Fibroblast of upper back skin (primary cell): ENCODE data around the gene NAA15.
A peak's percentile ranks its signal among the peaks of the same experiment; 100 is the strongest.
"Not testable (repeated sequence)": the region's sequence is repeated elsewhere in the genome, so short reads cannot be mapped to it uniquely, and the experiment has no call there.

Experiments
- DNase-seq: peaks from one replicate; pipeline ENCODE4 v3.0.0-alpha.2; 2013

NAA15 gene

DNA sequence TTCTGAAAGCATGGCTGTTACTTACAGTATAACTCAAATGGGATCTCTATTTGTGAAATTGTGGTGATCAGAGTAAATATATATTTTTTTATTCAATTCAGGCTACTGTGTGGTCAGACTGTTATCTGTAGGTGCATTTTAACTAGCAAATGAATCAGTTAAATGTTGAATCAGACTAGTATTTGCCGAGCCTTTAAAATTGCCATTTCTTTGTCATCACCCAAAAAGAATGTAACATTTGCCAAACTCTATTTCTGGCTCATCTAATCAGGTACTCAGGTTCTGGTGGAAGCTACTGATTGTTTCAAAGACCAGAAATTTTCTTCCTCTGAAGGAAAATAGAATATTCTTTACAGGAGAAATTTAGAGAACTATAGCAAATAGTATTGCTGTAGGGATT is 1.8 kb upstream of the NAA15 start:
- DNase-seq: peak; percentile 32

DNA sequence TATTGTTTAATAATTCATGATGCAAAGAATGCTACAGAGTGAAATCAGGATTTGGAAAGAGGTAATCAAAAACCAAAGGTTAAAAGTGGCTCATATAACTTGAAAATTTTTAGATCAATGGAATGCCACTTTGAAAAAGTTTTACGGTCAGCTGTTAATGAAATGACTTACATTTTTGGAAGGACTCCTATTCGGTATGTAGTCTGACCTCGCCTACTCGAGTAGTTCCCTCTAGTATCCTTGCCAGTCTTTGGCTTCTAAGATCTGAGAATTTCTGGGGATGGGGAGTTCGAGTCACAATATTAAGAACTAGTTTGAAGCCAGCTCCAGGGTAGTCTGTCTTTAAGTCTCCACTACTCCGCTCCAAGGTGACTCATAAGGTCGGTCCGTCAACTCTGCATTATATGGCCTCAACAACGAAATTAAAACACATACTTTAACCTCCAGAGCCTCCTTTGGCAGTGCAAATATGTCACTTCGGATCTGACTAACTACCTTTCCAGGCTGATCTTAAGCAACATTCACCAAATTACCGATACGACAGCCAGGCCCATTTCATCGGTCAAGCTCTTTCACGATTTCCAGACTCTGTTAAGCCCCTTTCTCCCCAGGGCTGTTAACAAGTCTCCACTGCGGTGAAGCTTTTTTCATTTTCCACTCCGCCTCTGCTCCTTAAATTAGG is 733 bp upstream of the NAA15 start:
- DNase-seq: peak; percentile 53

DNA sequence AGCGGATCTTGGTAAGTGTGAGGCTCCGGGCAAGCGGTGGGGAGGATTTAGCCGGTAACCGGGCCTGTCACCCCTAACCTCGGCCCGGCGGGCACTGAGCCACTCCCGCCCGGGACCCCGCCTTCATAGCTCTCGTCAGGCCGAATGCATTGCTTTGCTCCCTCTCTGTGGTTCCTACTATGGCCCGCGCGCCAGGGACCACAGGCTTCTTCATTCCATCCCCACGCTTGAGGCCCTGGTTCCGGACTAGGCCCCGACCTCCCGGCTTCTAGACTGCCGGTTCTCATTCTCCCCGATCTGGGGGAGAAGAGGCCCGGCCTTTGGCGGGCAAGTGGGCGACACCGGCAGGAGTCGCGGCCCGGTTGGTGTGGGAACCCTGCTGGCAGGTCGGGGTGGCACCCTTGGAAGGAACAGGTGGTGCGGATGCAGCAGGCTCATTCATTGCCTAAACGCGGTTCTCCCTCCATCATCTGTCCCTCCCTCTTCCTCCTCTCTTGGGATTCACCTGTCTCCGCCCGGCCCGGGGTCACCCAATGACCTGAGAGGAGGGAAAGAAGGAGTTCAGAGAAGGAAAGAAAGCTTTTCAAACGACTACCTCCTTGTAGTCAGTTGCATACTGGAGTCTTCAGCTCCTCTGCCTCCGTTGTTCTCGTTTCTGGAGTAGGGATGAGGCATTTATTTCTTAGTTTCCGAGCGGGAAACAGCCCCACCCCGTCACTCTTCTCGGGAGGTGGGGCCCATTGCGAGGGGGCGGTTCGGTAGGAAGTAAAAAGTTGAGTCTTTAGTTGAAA is 711 bp downstream of the NAA15 start, which contains the start of gene NDUFC1:
TSS of gene NDUFC1 (minus strand) at position 657 of the 791 bp plus-strand sequence. CDS start 6,679 bp downstream, outside the sequence.
- DNase-seq: peak; percentile 33

DNA sequence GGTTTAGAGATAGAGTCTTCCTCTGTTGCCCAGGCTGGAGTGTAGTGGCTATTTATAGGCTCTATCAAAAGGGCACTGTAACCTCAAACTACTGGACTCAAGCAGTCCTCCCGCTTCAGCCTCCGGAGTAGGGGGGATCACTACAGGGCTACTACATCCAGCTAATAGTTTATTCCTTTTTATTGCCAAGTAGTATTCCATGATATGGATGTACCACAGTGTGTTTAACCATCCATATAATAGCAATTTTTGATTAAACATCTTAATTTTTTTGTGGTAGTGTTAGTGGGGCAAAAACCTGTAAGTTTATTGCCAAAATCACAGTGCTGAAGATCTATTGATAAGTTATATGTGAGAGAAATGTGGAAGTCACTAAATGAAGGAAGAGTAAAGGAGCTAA is 3.6 kb downstream of the NAA15 start:
- no peak for DNase-seq

DNA sequence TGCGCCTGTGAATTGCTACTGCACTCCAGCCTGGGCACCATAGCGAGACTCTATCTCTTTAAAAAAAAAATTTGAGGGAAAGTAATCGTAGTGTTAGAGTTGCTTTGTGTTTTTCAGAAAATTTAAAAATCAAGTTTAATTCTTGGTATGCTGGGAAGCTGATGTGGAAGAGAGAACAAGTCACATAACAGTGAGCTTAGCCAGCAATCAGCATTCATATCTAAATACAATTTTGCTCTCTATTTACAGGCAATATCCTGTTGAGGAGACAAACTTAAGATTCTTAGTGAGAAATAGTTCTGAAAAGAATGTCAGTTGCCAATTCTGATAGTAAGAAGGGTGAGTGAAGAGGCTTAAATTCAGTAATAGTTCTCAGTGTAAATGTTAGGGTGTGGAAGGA is 10.6 kb downstream of the NAA15 start:
- no peak for DNase-seq

DNA sequence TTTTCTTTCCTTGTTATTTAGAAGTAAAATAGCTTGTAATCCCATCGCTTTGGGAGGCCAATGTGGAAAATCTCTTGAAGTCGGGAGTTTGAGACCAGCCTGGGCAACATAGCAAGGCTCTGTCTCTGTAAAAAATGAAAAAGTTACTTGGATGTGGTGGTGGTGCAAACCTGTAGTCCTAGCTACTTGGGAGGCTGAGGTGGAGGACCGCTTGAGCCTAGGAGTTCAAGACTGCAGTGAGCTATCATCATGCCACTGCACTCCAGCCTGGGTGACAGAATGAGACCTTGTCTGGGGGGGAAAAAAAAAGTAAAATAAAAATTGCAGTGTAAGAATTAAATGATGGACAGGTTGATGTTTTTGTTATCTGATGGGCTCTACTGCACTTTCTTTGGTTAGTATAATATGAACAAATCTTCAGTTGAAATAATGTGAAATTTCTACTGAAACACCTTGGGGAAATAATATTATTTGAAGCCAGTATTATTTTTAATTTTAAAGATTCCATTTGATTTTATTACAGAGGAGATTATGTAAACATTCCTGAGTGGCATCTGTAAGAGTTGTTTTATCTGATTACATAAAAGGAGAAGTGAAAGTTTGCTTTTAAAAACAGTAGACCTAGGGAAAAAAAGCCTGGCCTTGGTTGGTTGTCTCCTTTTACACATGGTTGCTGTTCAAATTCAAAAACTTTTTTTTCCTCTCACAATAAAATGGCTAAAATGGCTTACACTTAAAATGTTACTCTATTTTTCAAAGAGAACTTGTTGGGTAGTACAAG is 11.4 kb downstream of the NAA15 start:
- DNase-seq: no peak

DNA sequence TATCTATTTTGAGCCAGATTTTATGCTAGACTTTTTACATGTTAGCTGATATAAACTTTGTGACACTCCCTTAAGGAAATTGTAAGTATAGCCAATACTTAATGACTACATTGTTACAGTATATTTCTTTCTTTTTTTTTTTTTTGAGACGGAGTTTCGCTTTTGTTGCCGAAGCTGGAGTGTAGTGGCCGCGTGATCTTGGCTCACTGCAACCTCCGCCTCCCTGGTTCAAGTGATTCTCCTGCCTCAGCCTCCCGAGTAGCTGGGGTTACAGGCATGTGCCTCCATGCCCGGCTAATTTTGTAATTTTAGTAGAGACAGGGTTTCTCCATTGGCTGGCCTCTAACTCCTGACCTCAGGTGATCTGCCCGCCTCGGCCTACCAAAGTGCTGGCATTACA is 12.1 kb downstream of the NAA15 start:
- DNase-seq: not testable (repeated sequence)

DNA sequence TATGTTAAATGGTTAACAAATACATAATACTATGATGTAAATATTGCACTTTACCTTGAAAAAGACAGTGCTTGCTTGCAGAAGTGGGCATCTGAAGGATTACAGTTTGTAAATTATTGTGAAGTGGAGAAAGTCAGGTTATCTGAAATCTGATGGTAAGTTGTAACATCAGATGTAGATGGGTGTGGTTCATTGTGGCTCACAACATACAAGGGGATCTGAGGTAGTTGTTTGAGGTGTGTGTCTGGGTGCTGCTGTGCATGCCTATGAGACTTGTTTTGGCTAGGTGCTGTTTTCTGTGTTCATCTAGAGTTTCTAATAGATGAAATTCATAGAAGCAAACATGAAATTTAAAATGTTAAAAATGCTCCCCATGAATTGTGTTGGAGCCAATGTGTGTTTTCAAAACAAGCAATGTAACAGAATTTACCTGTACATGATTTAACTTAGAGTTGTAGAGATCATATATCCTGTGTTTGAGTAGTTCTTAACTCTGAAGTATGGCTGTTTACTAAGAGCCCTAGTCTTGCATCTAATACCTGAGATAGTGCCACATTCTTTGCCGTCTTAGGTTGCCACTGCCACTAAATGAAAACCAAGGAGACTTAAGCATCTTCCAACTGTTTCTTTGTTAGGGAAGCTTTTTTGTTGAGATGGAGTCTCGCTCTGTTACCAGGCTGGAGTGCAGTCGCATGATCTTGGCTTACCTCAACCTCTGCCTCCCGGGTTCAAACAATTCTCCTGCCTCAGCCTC is 12.9 kb downstream of the NAA15 start:
- no peak for DNase-seq

DNA sequence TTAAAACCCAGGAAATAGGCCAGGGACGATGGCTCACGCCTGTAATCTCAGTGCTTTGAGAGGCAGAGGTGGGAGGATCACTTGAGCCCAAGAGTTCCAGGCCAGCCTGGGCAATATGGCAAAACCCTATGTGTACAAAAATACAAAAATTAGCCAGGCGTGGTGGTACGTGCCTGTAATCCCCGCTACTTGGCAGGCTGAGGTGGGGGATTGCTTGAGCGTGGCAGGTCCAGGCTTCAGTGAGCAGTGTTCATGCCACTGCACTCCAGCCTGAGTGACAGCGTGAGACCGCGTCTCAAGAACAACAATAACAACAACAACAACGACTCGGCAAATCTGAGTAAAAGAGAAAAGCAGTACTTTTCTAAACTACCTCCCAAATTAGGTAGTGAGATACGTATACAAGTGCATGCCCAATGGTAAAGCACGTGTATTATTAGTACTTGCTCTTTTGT is 13.9 kb downstream of the NAA15 start:
- DNase-seq: no peak

DNA sequence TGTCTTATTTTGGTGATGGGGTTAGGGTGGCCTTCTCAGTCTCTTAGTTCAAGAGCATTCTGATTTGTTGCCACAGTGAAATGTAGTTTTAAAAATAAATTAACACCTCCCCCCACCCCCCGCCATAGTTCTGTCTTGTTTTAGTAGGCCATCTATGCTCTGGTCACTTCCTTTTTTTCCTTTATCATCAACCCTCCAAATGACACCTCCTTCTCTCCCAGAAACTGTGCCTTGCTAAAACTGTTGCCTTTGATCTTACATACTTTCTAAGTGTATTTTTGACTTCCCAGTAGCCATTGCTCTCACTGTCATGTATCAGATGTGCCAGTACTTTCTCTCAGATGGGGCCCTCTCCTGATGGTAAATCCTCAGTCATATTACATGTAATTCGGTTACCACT is 15.4 kb downstream of the NAA15 start:
- no peak for DNase-seq

DNA sequence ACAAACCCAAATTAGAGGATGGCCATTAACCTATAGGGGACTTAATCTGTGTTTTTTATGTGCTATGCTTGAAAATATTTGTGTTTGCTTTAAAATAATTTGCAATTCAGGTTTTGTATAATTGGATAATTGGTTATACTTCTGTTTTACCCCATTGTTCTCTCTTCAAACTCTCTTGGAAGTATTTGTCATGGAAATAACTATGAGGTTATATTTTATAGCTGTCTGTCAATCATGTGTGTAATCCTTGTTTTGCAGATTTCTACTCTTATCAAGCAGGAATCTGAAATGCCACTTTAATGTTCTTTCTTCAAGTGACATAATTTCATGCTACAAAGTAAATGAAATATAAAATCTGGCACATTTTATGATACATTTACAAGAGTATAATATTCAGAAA is 16.3 kb downstream of the NAA15 start:
- DNase-seq: no peak

DNA sequence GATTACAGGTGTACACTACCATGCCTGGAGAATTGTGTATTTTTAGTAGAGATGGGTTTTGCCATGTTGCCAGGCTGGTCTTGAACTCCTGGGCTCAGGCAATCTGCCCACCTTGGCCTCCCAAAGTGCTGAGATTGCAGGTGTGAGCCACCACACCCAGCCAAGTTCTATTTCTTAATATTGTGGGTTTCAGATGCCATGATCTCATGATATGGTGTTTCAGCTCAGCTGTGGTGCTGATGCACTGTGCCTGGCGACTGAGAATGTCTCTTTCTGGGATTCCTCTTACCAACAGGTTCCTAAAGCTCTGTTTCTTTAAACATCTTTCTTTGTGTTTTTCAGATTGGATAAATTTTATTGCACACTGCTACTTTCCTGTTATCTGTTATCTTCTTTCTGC is 18.3 kb downstream of the NAA15 start:
- no peak for DNase-seq

DNA sequence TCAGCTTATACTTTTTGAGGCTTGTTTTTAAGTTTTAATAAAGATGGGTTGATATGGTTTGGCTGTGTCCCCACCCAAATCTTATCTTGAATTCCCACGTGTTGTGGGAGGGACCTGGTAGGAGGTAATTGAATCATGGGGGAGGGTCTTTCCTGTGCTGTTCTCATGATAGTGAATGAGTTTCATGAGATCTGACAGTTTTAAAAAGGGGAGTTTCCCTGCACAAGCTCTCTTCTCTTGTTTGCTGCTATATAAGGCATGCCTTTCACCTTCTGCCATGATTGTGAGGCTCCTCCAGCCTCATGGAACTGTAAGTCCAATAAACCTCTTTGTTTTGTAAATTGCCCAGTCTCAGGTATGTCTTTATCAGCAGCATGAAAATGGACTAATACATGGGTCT is 20.8 kb downstream of the NAA15 start:
- DNase-seq: not testable (repeated sequence)

DNA sequence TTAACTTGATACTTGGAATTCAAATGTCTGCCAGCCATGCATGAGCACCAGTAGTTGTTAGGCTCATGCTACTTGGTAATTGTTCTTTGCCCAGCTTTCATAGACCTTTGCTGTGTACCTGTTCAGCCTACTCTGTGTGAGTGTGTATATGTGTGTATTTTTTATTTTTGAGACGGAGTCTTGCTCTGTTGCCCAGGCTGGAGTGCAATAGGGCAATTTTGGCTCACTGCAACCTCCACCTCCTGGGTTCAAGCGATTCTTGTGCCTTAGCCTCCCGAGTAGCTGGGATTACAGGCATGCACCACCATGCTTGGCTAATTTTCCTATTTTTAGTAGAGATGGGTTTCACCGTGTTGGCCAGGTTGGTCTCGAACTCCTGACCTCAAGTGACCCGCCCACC is 21.2 kb downstream of the NAA15 start:
- not testable (repeated sequence) for DNase-seq

DNA sequence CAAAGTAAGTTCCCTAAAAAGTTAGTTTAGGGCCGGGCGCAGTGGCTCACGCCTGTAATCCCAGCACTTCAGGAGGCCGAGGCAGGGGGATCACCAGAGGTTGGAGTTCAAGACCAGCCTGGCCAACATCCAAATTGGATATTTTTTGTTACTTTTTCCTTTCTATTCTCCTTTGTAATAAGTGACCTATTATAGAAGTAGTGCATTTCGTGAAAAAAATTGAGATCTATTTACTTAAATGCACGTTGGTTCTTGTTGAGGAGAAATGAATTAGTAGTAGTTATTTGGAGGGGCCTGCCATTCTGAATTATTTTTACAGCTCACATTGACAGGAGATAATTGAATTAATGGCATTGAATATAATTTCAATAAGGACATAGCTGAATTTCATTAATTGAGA is 23.3 kb downstream of the NAA15 start:
- no peak for DNase-seq

DNA sequence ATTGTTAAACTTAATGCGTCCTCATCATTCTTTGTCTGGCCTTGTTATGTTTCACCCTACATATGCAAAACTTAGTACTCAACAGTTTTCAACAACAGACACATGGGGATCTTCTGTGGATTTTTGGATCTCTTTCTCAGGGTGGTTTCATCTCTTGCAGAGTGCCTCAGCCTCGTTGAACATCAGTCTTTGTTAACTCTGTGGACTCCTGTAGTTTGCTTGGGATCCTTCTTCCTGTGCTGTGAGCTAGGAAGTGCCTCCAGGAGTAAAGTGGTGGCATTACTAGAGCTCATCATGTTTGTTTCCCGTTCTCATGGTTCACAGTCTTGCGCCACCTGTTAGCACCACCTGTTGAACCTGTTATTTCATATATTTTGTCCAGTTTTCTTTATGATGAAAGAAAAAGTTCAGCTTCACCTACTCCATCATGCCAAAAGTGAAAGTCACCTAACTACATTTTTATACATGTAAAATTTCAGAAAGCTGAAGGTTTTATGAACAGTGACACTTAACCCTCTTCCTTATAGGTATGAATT is 28.4 kb downstream of the NAA15 start:
- DNase-seq: no peak

DNA sequence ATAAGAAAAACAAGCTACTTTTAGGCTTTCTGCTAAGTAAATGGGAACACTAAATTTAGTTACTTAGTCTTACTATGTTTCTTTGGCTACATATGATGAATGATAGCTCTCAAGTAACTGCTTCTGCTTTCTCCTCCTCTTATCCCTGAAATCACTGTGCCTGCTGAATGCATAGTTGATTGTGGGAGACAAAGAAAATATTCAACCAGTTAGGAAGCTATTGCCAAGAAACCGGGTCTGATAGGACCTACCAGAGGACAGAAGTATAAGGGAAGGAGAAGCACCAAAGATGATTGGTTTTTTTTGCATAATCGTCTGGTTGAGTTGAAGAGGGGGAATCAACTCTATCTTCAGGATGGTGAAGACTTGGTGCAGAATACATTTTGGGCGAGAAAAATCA is 29.0 kb downstream of the NAA15 start:
- DNase-seq: no peak

DNA sequence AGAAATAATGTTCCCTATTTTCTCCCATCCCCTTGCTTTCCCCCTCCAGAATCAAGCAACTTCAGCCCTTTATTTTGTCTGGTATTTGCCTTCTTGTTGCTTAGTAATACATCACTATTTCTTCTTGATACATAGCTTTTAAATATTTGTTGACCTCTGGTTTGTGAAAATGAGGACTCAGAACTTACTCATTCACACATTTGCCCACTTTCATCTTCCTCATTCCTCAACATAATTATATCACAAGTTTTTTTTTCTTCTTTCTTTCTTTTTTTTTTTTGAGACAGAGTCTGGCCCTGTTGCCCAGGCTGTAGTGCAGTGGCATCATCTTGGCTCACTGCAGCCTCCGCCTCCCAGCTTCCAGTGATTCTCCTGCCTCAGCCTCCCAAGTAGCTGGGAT is 29.9 kb downstream of the NAA15 start:
- peak; percentile 16 for DNase-seq

DNA sequence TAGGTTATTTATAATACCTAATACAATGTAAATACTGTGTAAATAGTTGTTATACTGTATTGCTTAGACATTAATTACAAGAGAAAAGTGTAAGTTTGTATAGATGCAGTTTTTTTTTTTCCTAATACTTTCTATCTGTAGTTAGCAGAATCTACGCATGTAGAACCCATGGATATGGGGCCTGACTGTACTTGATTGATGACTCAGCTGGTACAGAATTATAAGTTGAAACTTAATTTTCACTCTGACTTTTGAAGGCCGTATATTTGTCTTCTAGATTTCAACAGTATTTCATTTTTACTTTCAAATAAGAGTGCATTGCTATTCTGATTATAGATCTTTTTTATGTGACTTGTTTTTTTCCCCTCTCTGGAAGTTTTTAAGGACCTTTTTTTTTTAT is 31.7 kb downstream of the NAA15 start:
- DNase-seq: no peak

DNA sequence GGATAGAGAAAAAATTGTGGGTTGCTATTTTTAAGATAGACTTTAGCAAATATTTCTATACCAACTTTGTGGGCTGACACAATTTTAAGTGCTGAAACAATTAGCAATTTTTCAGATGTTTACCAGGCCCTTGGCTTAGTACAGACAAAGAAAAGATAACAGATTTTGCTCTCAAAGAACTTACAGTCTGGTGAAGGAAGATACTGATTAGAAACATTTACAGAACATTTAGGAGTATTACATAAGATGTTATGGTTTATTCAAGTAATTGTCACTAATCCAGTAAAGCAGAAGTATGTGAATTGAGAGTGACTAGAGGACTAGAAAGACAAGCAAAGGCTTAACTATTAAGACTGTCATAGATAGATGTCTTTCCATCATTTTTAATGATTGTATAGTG is 36.3 kb downstream of the NAA15 start:
- no peak for DNase-seq

DNA sequence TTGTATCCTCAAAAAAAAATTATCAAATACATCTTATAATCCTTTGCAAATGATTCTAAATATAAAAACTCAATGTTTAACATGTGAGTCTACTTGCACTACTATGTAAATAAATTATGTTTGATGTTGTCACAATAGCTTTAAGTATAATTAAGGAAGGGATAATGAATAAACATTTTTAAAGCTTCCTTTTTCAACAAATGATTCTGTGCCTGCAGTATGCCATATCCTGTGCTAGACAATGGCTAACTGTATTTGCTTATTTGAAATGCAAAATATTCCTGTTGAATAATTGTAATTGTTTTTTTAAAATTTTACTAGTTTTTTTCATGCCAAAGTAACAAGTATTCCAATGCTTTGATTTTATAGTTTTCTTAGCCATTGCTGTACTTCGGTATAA is 60.0 kb downstream of the NAA15 start:
- no peak for DNase-seq

DNA sequence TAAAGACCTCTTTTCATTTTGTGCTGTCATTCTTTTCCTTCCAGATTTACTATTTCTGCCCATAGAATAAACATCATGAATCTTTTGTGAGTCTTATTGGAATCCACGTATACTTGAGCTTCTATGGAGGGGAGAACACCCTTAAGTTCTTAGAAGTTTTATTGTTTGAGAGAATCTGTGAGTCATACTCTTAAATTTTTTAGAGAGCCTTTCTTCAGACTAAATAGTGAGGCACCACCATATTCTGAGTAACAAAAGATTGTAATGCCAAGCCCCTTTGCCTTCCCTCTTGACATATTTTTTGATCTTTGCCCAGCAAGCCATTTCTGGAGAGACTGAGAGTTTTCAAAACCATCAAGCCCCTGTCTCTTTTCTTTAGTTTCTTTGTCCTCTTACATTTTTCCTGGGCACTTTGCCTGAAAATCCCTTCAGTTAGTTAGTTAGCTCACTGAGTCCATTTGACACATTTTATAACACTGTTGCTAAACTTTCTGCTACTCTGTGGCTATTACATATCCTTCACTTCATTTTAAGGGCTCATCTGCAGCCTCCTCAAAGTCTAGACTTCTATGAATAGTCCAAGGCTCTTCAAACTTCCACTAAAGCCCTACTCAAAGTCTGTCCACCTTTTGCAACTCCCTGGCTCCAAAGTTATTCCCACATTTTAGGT is 66.3 kb downstream of the NAA15 start:
- peak; percentile 43 for DNase-seq
